CD4-positive, CD25-positive, alpha-beta regulatory T cell (primary cell): ENCODE measurements around the gene ZNF664. TPM values are rescaled to one million over a fixed set of nuclear protein-coding genes. Genes with fewer than 3 reads are reported as not detected.

Experiments used
- ATAC-seq, 2 donors: fragments of 150-1000 bp; cut with Tn5 transposase; one replicate each; pipeline ENCODE4 v1.10.0; 2021; ENCODE audit warnings: low read depth in 2 of 2, moderate number of reproducible peaks in 2 of 2, moderate library complexity in 1 of 2
- DNase-seq, 3 donors: peaks; one replicate each; pipeline versions ENCODE4 v3.0.0 to v3.0.0-alpha.2; 2012 to 2022; ENCODE audit warnings: mixed read lengths in 1 of 3
- H3K27ac ChIP-seq: one replicate; pipeline ENCODE4 v1.7.0; 2013; ENCODE audit warnings: mild to moderate bottlenecking, low read length; ENCODE audit not compliant: insufficient read depth, poor library complexity, severe bottlenecking
- H3K27me3 ChIP-seq: one replicate; pipeline ENCODE4 v1.7.0; 2013; ENCODE audit warnings: low read length; ENCODE audit not compliant: control insufficient read depth, insufficient read depth
- H3K36me3 ChIP-seq: one replicate; pipeline ENCODE4 v1.7.0; 2013; ENCODE audit warnings: mild to moderate bottlenecking, low read length, moderate library complexity; ENCODE audit not compliant: control insufficient read depth, insufficient read depth
- H3K4me1 ChIP-seq: 2 replicates; pipeline ENCODE4 v1.7.0; 2013; ENCODE audit warnings: mild to moderate bottlenecking, low read length; ENCODE audit not compliant: insufficient read depth, control insufficient read depth, poor library complexity, severe bottlenecking
- H3K4me3 ChIP-seq: one replicate; pipeline ENCODE4 v1.7.0; 2013; ENCODE audit warnings: low read depth, mild to moderate bottlenecking, low read length, moderate library complexity
- H3K9me3 ChIP-seq, 2 experiments: 1 replicate in 1 of 2; 2 replicates in 1 of 2; pipeline ENCODE4 v1.7.0; 2013; ENCODE audit warnings: low read length in 2 of 2, mild to moderate bottlenecking in 1 of 2, moderate library complexity in 1 of 2; ENCODE audit not compliant: control insufficient read depth in 2 of 2
- H3K27ac Mint-ChIP-seq, 3 donors: one replicate each; pipeline ENCODE4 v1.8.0; 2020 to 2022; ENCODE audit warnings: mild to moderate bottlenecking in 3 of 3, mixed read lengths in 3 of 3, moderate library complexity in 2 of 3
- H3K27me3 Mint-ChIP-seq: one replicate; pipeline ENCODE4 v1.8.0; 2022; ENCODE audit warnings: mild to moderate bottlenecking, mixed read lengths
- H3K36me3 Mint-ChIP-seq: one replicate; pipeline ENCODE4 v1.8.0; 2020; ENCODE audit warnings: mixed read lengths
- H3K4me1 Mint-ChIP-seq, 4 donors: one replicate each; pipeline ENCODE4 v1.8.0; 2020 to 2022; ENCODE audit warnings: mixed read lengths in 4 of 4, mild to moderate bottlenecking in 1 of 4
- H3K4me3 Mint-ChIP-seq, 4 donors: one replicate each; pipeline ENCODE4 v1.8.0; 2020 to 2022; ENCODE audit warnings: mild to moderate bottlenecking in 4 of 4, mixed read lengths in 4 of 4, moderate library complexity in 3 of 4
- H3K9me3 Mint-ChIP-seq, 7 donors: one replicate each; pipeline ENCODE4 v1.8.0; 2020 to 2022; ENCODE audit warnings: mixed read lengths in 7 of 7, mild to moderate bottlenecking in 3 of 7, moderate library complexity in 2 of 7
- polyA plus RNA-seq, 4 donors: library from polyadenylated mRNA; unstranded; fragments of 300-500 nt; fragmentation: Illumina TruSeq; gene quantifications; one replicate each; pipeline ENCODE4 v1.2.3, GENCODE V29; 2021
- total RNA-seq: library from RNA; stranded (reverse); gene quantifications from one replicate; pipeline ENCODE4 v1.2.3, GENCODE V29; 2022

Gene ZNF664
- total and polyA plus RNA-seq, 5 donors from 2014 or later: 6.9 to 24.5 (median 10.0) TPM

DNA sequence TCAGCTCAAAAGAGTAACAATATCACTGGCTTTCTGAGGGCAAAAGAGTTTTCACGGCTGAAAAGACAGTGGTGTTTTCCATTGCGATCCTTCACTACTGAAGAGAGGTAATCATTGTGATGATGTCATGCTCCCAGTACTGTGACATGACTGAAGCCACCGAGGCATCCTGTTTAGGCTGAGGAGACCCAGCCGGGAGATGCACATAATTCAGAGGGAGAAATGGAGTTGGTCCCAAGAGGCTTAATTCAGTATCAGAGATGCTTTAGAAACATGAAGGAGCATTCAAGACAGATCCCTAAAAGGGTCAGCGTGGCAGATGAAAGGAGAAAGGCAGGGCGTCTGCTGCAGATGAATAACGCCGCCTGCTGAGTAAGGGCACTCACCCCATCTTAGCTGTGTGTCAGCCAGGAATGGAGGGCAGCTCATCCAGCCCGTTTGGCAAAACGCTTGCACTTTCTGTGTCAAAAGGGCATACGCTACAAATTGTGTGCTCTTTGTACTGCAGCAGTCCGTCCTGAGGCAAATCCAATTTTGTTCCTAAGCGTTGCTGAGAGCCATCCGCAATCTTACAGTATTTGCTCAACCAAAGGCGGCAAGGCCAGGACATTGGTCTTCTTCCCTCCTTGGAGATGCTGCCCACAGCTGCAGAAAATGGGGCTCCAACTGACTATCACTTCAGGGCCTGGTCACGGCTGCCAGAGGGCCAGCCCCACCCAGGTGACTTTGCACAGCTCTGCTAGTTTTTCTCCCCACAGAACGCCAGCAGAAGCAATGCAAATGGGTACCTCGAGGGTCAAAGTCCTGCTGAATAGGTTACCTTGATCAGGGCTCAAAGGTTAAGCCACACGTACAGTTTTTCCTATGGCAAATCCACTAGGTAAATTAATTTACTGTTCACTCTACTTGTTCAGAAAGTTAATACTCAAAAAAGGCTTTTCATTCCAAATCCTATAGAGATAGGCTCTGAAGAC lies 23.9 kb upstream of the ZNF664 start:
- DNase-seq (no peak), ATAC-seq (no peak)
- Mint-ChIP-seq H3K27ac (no peak overlapping the region), H3K27me3 (no peaks in the 10 kb centered on the region), H3K4me1 (peaks cover 0 to 16% (median 2%) of the 10 kb centered on the region in 4 donors), H3K4me3 (no peak overlapping the region), H3K36me3 (peaks cover 19% of the 10 kb centered on the region), H3K9me3 (no peaks in the 10 kb centered on the region)
- Histone ChIP-seq H3K27ac (no peak overlapping the region), H3K36me3 (no peaks in the 10 kb centered on the region), H3K9me3 (no peaks in the 10 kb centered on the region), H3K4me1 (no peaks in the 10 kb centered on the region), H3K4me3 (no peak overlapping the region), H3K27me3 (no peaks in the 10 kb centered on the region)

DNA sequence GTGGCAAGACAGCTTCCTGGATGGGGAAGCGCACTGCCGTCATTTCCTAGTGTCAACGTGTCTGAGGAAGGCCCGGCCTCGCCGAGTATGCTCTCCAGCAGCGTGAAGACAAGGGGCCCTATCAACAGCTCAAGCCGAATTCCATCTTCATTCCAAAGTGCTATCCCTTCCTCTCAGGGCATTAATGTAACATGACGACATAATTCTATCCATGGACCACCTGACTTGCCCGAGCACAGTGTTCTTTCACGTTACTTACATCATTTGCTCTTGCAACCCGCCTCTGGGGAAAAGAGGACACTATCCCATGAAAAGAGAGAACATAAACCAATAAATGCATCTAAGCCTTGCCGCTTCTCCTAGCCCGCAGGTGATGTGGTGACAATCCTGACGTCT lies 23.2 kb upstream of the ZNF664 start:
- ATAC-seq (no peak), DNase-seq (no peak)
- H3K27ac Mint-ChIP-seq: peak overlapping the region in 1 of 3 donors; percentile 44
- Histone ChIP-seq H3K27me3 (no peaks in the 10 kb centered on the region), H3K36me3 (no peaks in the 10 kb centered on the region), H3K9me3 (no peaks in the 10 kb centered on the region), H3K4me3 (no peak overlapping the region), H3K27ac (no peak overlapping the region), H3K4me1 (no peaks in the 10 kb centered on the region)
- H3K36me3 Mint-ChIP-seq: peaks cover 15% of the 10 kb centered on the region
- H3K27me3 Mint-ChIP-seq: no peaks in the 10 kb centered on the region
- H3K9me3 Mint-ChIP-seq: no peaks in the 10 kb centered on the region
- H3K4me1 Mint-ChIP-seq: peaks cover 0 to 13% (median 2%) of the 10 kb centered on the region in 4 donors
- H3K4me3 Mint-ChIP-seq: no peak overlapping the region

- no peaks in the 10 kb centered on the region for H3K27me3 ChIP-seq
- Mint-ChIP-seq H3K4me3 (no peak overlapping the region), H3K27me3 (no peaks in the 10 kb centered on the region), H3K9me3 (no peaks in the 10 kb centered on the region), H3K36me3 (peaks cover 13% of the 10 kb centered on the region), H3K27ac (no peak overlapping the region), H3K4me1 (peaks cover 0 to 13% (median 2%) of the 10 kb centered on the region in 4 donors)
- ATAC-seq (no peak), DNase-seq (no peak)
- H3K36me3 ChIP-seq: no peaks in the 10 kb centered on the region
- no peak overlapping the region for H3K4me3 ChIP-seq
- H3K4me1 ChIP-seq: no peaks in the 10 kb centered on the region
- no peaks in the 10 kb centered on the region for H3K9me3 ChIP-seq
- no peak overlapping the region for H3K27ac ChIP-seq
These were observed 22.3 kb upstream of the ZNF664 start for GRCh38 chr12:123950476-123951349.

- Mint-ChIP-seq H3K9me3 (no peaks in the 10 kb centered on the region), H3K36me3 (peaks cover 10% of the 10 kb centered on the region), H3K27me3 (no peaks in the 10 kb centered on the region), H3K4me3 (no peak overlapping the region), H3K4me1 (peaks cover 0 to 13% (median 4%) of the 10 kb centered on the region in 4 donors), H3K27ac (peak overlapping the region in 2 of 3 donors; percentile 54 to 79)
- Histone ChIP-seq H3K36me3 (no peaks in the 10 kb centered on the region), H3K27ac (no peak overlapping the region), H3K27me3 (no peaks in the 10 kb centered on the region), H3K9me3 (no peaks in the 10 kb centered on the region), H3K4me3 (no peak overlapping the region), H3K4me1 (no peaks in the 10 kb centered on the region)
- DNase-seq (no peak), ATAC-seq (no peak)
These were observed 21.5 kb upstream of the ZNF664 start for GRCh38 chr12:123951467-123951866.

DNA sequence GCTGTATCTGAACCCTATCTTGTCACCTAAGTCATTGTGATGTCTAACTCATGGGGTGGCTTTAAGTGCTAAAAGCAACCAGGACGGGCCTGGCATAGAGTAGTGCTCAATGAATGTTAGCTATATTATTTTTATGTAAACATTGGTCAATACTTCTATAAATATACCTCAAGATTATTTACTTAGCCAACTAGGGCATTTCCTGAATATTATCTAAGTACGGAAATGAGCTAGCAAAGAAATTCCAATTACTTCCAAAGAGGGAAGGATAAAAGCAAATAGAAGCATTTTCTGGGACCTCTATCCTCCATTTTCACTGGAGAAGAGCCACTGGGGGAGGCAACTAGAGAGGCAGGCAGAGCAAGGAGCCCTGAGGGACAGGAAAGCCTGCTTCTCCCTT lies 21.0 kb upstream of the ZNF664 start:
- H3K9me3 Mint-ChIP-seq: no peaks in the 10 kb centered on the region
- Histone ChIP-seq H3K27me3 (no peaks in the 10 kb centered on the region), H3K36me3 (no peaks in the 10 kb centered on the region), H3K27ac (no peak overlapping the region), H3K9me3 (no peaks in the 10 kb centered on the region), H3K4me3 (no peak overlapping the region), H3K4me1 (no peaks in the 10 kb centered on the region)
- H3K27ac Mint-ChIP-seq: peak overlapping the region in 1 of 3 donors; percentile 54
- peaks cover 10% of the 10 kb centered on the region for H3K36me3 Mint-ChIP-seq
- DNase-seq (no peak), ATAC-seq (no peak)
- H3K4me3 Mint-ChIP-seq: no peak overlapping the region
- no peaks in the 10 kb centered on the region for H3K27me3 Mint-ChIP-seq
- peaks cover 0 to 13% (median 4%) of the 10 kb centered on the region in 4 donors for H3K4me1 Mint-ChIP-seq

DNA sequence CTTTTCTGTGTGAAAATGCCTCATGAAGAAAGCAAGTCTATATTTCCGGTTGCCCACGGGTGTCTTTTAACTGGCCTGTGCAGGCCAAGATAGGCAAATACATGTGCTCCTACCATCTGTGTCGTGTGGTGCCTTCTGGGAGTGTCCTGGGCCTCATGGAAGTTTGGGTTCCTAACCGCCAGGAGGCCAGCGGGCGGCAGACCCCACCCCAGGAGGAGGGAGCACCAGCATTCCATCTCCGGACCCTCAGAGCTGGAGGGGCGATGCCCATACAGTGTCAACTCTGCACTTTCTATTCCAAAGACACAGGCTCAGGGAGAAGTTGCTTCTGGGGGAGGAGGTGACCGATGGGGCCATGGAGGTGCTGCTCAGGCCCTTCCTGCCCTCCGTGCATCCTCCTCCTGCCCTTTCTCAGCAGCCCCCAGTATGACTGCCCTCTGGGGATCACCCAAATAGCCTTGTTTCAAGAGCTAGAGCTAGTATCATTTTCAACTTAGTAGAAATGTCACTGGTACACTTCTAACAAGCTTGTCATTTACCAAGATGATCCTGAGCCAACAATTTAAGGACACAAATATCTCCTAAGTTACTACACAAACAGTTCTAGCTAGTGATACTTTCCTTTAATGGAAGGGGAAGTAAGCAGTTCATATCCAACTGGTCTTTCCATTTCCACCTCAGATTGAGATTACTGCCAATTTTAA lies 18.2 kb upstream of the ZNF664 start:
- ATAC-seq: no peak
- Mint-ChIP-seq H3K27ac (no peak overlapping the region), H3K4me3 (no peak overlapping the region), H3K27me3 (no peaks in the 10 kb centered on the region), H3K4me1 (peaks cover 0 to 5% (median 4%) of the 10 kb centered on the region in 4 donors), H3K36me3 (peaks cover 4% of the 10 kb centered on the region), H3K9me3 (no peaks in the 10 kb centered on the region)
- DNase-seq: no peak
- Histone ChIP-seq H3K4me3 (no peak overlapping the region), H3K36me3 (no peaks in the 10 kb centered on the region), H3K4me1 (no peaks in the 10 kb centered on the region), H3K27ac (no peak overlapping the region), H3K27me3 (no peaks in the 10 kb centered on the region), H3K9me3 (no peaks in the 10 kb centered on the region)

DNA sequence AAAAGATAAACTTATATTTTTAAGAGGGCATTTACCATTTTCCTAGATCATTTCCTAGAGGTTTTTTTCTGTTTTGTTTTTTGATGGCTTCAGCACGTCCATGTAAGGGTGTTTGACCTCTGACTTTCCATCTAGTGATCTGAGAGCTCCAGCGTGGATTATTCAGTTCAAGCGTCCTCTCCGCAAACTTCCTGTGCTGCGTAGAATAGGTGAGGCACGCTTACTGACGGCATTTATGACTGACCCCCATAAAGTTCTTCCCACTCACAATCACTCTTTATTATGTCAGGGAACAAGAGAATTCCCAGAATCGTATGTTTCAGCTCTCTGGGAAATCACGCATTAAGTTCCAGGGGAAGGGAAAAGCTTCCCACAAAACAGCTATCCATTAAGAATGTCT lies 16.8 kb upstream of the ZNF664 start:
- H3K27me3 Mint-ChIP-seq: no peaks in the 10 kb centered on the region
- H3K36me3 Mint-ChIP-seq: no peaks in the 10 kb centered on the region
- no peak overlapping the region for H3K4me3 Mint-ChIP-seq
- peaks cover 0 to 4% (median 2%) of the 10 kb centered on the region in 4 donors for H3K4me1 Mint-ChIP-seq
- no peak overlapping the region for H3K4me3 ChIP-seq
- DNase-seq: no peak
- H3K36me3 ChIP-seq: no peaks in the 10 kb centered on the region
- H3K27ac ChIP-seq: no peak overlapping the region
- ATAC-seq: no peak
- H3K9me3 Mint-ChIP-seq: no peaks in the 10 kb centered on the region
- no peak overlapping the region for H3K27ac Mint-ChIP-seq
- H3K27me3 ChIP-seq: no peaks in the 10 kb centered on the region
- no peaks in the 10 kb centered on the region for H3K9me3 ChIP-seq
- H3K4me1 ChIP-seq: no peaks in the 10 kb centered on the region
